A549 (cell line): ENCODE measurements around the gene ABCF2. TPM values are rescaled to one million over a fixed set of nuclear protein-coding genes. Genes with fewer than 3 reads are reported as not detected.

Source experiments
- ATAC-seq, 2 experiments: fragments of 200-7000 bp in 1 of 2; fragments of >200 bp in 1 of 2; cut with Nextera tagmentation in 1 of 2; cut with Tn5 transposase in 1 of 2; 3 replicates each; pipeline versions ENCODE4 v1.8.0 to v1.9.1; 2018 to 2020; ENCODE audit warnings: mild to moderate bottlenecking in 1 of 2, moderate library complexity in 1 of 2
- CTCF ChIA-PET: fragments of 300-600 bp; sonication (Branson Sonifier 250); formaldehyde crosslinking; extraction: SDS; loops from one replicate; lab custom pipeline; 2021; ENCODE audit warnings: antibody characterized with exemption, inconsistent platforms; lab: Yijun Ruan, JAX
- POLR2A ChIA-PET: fragments of 350-600 bp; formaldehyde crosslinking; extraction: SDS; loops from one replicate; lab custom pipeline; 2021; ENCODE audit warnings: antibody characterized with exemption, inconsistent platforms; lab: Yijun Ruan, JAX
- DNase-seq, 2 experiments: peaks; one replicate each; pipeline versions ENCODE4 v3.0.0 to v3.0.0-alpha.2; 2011 to 2016; ENCODE audit warnings: low read depth in 1 of 2, low spot score in 1 of 2
- FAIRE-seq: peaks from 2 replicates; lab custom pipeline; 2011; peaks lifted over from hg19 to GRCh38; lab: Jason Lieb, UNC
- H3K27ac ChIP-seq, 2 experiments: fragments of >200 bp; sonication (Bioruptor Twin); formaldehyde crosslinking; 3 replicates each; pipeline ENCODE4 v1.5.1; 2016 to 2017
- H3K4me1 ChIP-seq: fragments of >200 bp; sonication (Bioruptor Twin); formaldehyde crosslinking; 3 replicates; pipeline ENCODE4 v1.6.1; 2016
- H3K4me2 ChIP-seq: fragments of >200 bp; sonication (Bioruptor Twin); formaldehyde crosslinking; 3 replicates; pipeline ENCODE4 v1.6.1; 2016
- H3K4me3 ChIP-seq: fragments of >200 bp; sonication (Bioruptor Twin); formaldehyde crosslinking; 3 replicates; pipeline ENCODE4 v1.5.1; 2016
- H3K9me3 ChIP-seq: fragments of >200 bp; sonication (Bioruptor Twin); formaldehyde crosslinking; 3 replicates; pipeline ENCODE4 v1.6.1; 2016
- CHD2 ChIP-seq: fragments of 150-350 bp; IDR thresholded peaks from 2 replicates; pipeline ENCODE4 v1.6.1; 2014; ENCODE audit warnings: low read length; ENCODE audit not compliant: partially characterized antibody
- CTCF ChIP-seq: fragments of >200 bp; sonication (Bioruptor Twin); formaldehyde crosslinking; IDR thresholded peaks from 3 replicates; pipeline ENCODE4 v1.5.1; 2016
- EHF ChIP-seq: fragments of 250-450 bp; sonication (Bioruptor Pico); IDR thresholded peaks from 2 replicates; pipeline ENCODE4 v1.5.0; 2020; ENCODE audit warnings: mild to moderate bottlenecking
- HOXA7 ChIP-seq: fragments of 250-450 bp; sonication (Bioruptor Pico); IDR thresholded peaks from 2 replicates; pipeline ENCODE4 v1.5.0; 2020; ENCODE audit warnings: mild to moderate bottlenecking, moderate library complexity
- JUNB ChIP-seq: fragments of >200 bp; sonication (Bioruptor Twin); formaldehyde crosslinking; IDR thresholded peaks from 2 replicates; pipeline ENCODE4 v1.6.1; 2016
- KDM1A ChIP-seq: fragments of 200-600 bp; sonication (generic); IDR thresholded peaks from 2 replicates; pipeline ENCODE4 v1.6.1; 2016; ENCODE audit warnings: low read depth, mild to moderate bottlenecking
- MAZ ChIP-seq: fragments of 150-350 bp; IDR thresholded peaks from 2 replicates; pipeline ENCODE4 v1.6.1; 2014; ENCODE audit warnings: antibody characterized with exemption, low read depth, low read length, borderline replicate concordance
- MYC ChIP-seq: IDR thresholded peaks from 2 replicates; pipeline ENCODE4 v1.6.1; 2012; ENCODE audit warnings: mild to moderate bottlenecking, inconsistent platforms, low read length, improper control_type of control experiment, borderline replicate concordance
- NPAS2 ChIP-seq: fragments of 250-450 bp; sonication (Bioruptor Pico); IDR thresholded peaks from 2 replicates; pipeline ENCODE4 v1.8.0; 2022; ENCODE audit warnings: mild to moderate bottlenecking, moderate library complexity, borderline replicate concordance
- NR3C1 ChIP-seq: fragments of >200 bp; sonication (Bioruptor Twin); formaldehyde crosslinking; IDR thresholded peaks from 3 replicates; pipeline ENCODE4 v1.6.1; 2017
- POLR2A ChIP-seq: IDR thresholded peaks from 2 replicates; pipeline ENCODE4 v1.6.1; 2012; ENCODE audit warnings: mild to moderate bottlenecking, low read length
- RAD21 ChIP-seq, 2 experiments: fragments of >200 bp in 1 of 2; sonication (Bioruptor Twin) in 1 of 2; formaldehyde crosslinking in 1 of 2; IDR thresholded peaks in 1 of 2; conservative IDR thresholded peaks in 1 of 2; 2 replicates in 1 of 2; 3 replicates in 1 of 2; pipeline ENCODE4 v1.6.1; 2012 to 2018; ENCODE audit warnings: inconsistent platforms in 1 of 2
- RCOR1 ChIP-seq: fragments of 150-350 bp; IDR thresholded peaks from 2 replicates; pipeline ENCODE4 v1.6.1; 2014; ENCODE audit warnings: antibody characterized with exemption, low read length, low read depth
- RNF2 ChIP-seq: fragments of 200-600 bp; sonication (generic); IDR thresholded peaks from 2 replicates; pipeline ENCODE4 v1.6.1; 2016; ENCODE audit warnings: low read depth, mild to moderate bottlenecking, antibody characterized with exemption, moderate library complexity, borderline replicate concordance
- TFCP2L1 ChIP-seq: fragments of 250-450 bp; sonication (Bioruptor Pico); IDR thresholded peaks from 2 replicates; pipeline ENCODE4 v1.5.0; 2021; ENCODE audit warnings: mild to moderate bottlenecking
- USF2 ChIP-seq: fragments of 450-650 bp; IDR thresholded peaks from 2 replicates; pipeline ENCODE4 v1.6.1; 2014; ENCODE audit warnings: antibody characterized with exemption
- ZC3H11A ChIP-seq: fragments of 450-650 bp; IDR thresholded peaks from 2 replicates; pipeline ENCODE4 v1.6.1; 2014; ENCODE audit warnings: antibody characterized with exemption, mild to moderate bottlenecking
- ZFP36 ChIP-seq: fragments of 450-650 bp; IDR thresholded peaks from 2 replicates; pipeline ENCODE4 v1.6.1; 2014; ENCODE audit warnings: borderline replicate concordance; ENCODE audit not compliant: partially characterized antibody
- WGBS: methylation state at CpG from one replicate; pipeline ENCODE4 v1.1.6; 2017; ENCODE audit errors: missing lambda C conversion rate; 5-methylcytosine and 5-hydroxymethylcytosine counted together
- polyA plus RNA-seq, 4 experiments: library from polyadenylated mRNA; depleted of rRNA in 3 of 4; stranded (reverse); fragments of >200 nt; fragmentation: RNase III in 1 of 4; extraction: RNeasy Plus Mini Kit Qiagen cat#74134 plus additional on column Dnase treatment in 1 of 4; gene quantifications; 2 replicates in 3 of 4; 3 replicates in 1 of 4; pipeline ENCODE4 v1.2.3, GENCODE V29; 2011 to 2017
- TF ChIP-seq, protein P1 (sequence below): fragments of >200 bp; sonication (Bioruptor Twin); formaldehyde crosslinking; IDR thresholded peaks from 3 replicates; pipeline ENCODE4 v1.6.1; 2016

The ABCF2 gene
- polyA plus RNA-seq, 2 of the 4 experiments (the other 2 are of a cell fraction): 47.8 to 70.9 TPM

- TF ChIP-seq USF2: no peak
- TF ChIP-seq RAD21 (conservative IDR thresholded peaks at IDR 0.05 in 1 of 2, IDR thresholded peaks at IDR 0.05 in 1 of 2): no peak
- FAIRE-seq: no peak
- peaks cover 49% of the 10 kb centered on the region for H3K4me1 ChIP-seq
- peak overlapping the region; percentile 88 for H3K4me2 ChIP-seq
- no peaks in the 10 kb centered on the region for H3K9me3 ChIP-seq
- WGBS: 85% methylated on average over 7 of the region's 7 CpGs
- H3K4me3 ChIP-seq: no peak overlapping the region
- ATAC-seq: no peak
- ChIA-PET POLR2A (interaction anchor here (0.6 kb wide), 1 partner anchor 37 kb away, joined by 3 read pairs; no protein-coding TSS in a partner anchor), CTCF (interaction anchor here (0.7 to 1.8 kb wide), 6 partner anchors 8 to 139 kb away, joined by 3 to 6 read pairs (median 4); no protein-coding TSS in a partner anchor)
- H3K27ac ChIP-seq: peak overlapping the region in 1 of 2 experiments; percentile 94; a peak in 3 of 6 replicates
- DNase-seq: no peak
These were observed 23.5 kb upstream of the ABCF2 start for GRCh38 chr7:151250181-151251132.

DNA sequence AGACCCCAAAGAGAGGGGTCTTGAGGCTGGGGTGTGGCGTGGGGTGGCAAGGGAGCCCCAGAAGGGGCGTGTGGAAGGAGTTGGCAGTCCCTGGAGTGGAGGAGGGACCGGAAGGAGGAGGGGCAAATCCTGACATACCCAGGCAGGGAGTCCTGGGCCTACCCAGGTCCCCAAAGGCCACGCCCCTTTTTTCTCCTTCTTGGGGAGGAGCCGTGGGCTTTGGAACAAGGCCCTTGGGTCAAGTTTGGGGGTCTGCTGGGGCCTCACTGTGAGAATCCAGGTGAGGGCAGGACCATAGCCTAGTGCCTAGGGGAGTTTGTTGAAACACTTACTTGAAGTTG lies 22.7 kb upstream of the ABCF2 start:
- WGBS: 34% methylated on average over 5 of the region's 5 CpGs
- H3K27ac ChIP-seq: peak overlapping the region; percentile 82 to 94; a peak in 5 of 6 replicates
- H3K4me1 ChIP-seq: peaks cover 57% of the 10 kb centered on the region
- CTCF ChIA-PET: interaction anchor here (1.8 kb wide), 1 partner anchor 53 kb away, joined by 6 read pairs; no protein-coding TSS in a partner anchor
- DNase-seq (peak; percentile 60), FAIRE-seq (no peak), ATAC-seq (0 out of 6 replicates have a peak, but pooled peaks of 1 of the 2 experiments have one; percentile 4)
- TF ChIP-seq NPAS2 (CRISPR knock-in tag): no peak
- TF ChIP-seq NR3C1: no peak
- no peak for TF ChIP-seq TFCP2L1 (CRISPR knock-in tag)
- TF ChIP-seq CHD2: no peak
- TF ChIP-seq, protein P1, sequence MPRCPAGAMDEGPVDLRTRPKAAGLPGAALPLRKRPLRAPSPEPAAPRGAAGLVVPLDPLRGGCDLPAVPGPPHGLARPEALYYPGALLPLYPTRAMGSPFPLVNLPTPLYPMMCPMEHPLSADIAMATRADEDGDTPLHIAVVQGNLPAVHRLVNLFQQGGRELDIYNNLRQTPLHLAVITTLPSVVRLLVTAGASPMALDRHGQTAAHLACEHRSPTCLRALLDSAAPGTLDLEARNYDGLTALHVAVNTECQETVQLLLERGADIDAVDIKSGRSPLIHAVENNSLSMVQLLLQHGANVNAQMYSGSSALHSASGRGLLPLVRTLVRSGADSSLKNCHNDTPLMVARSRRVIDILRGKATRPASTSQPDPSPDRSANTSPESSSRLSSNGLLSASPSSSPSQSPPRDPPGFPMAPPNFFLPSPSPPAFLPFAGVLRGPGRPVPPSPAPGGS: no peak
- no peak for TF ChIP-seq ZC3H11A
- TF ChIP-seq RCOR1: no peak
- TF ChIP-seq ZFP36: no peak
- no peak for TF ChIP-seq KDM1A
- no peak for TF ChIP-seq MAZ
- TF ChIP-seq RNF2: no peak
- TF ChIP-seq MYC: no peak
- no peak for TF ChIP-seq CTCF
- no peak for TF ChIP-seq HOXA7
- TF ChIP-seq JUNB: no peak
- TF ChIP-seq EHF (CRISPR knock-in tag): no peak
- TF ChIP-seq POLR2A: no peak
- peak overlapping the region; percentile 97 for H3K4me2 ChIP-seq
- no peak overlapping the region for H3K4me3 ChIP-seq
- POLR2A ChIA-PET: no interaction called here
- no peaks in the 10 kb centered on the region for H3K9me3 ChIP-seq
